ENCODE measurements around the gene ATP8A2. TPM values are rescaled to one million over a fixed set of nuclear protein-coding genes. Genes with fewer than 3 reads are reported as not detected.

Gene ATP8A2
- total RNA-seq, 1 experiment from 2014 or later, result 0.26 TPM

- H3K9me3 Mint-ChIP-seq (ENCODE audit: unreplicated experiment), result no peaks in the 10 kb centered on the region
- BruUV-seq (replicated peaks), result no TSS peak
- no peaks in the 10 kb centered on the region for H3K4me1 Mint-ChIP-seq (ENCODE audit: insufficient read depth, unreplicated experiment)
- no peak overlapping the region for H3K27ac Mint-ChIP-seq (ENCODE audit: low read depth, unreplicated experiment)
- POLR2A ChIA-PET, result no interaction called here
- no peak for TF ChIP-seq CTCF (IDR thresholded peaks at IDR 0.05; ENCODE audit: unreplicated experiment)
- no peaks in the 10 kb centered on the region for H3K27me3 Mint-ChIP-seq (ENCODE audit: insufficient read depth, unreplicated experiment)
- CTCF ChIA-PET, result interaction anchor here (0.6 kb wide), 1 partner anchor 142 kb away, joined by 3 read pairs; no protein-coding TSS in a partner anchor
- intact Hi-C loops (cut with micrococcal nuclease), result no loop called here
- H3K36me3 Mint-ChIP-seq (ENCODE audit: insufficient read depth, unreplicated experiment), result no peaks in the 10 kb centered on the region
- DNase-seq (ENCODE audit: unreplicated experiment), result no peak
- H3K4me3 Mint-ChIP-seq (ENCODE audit: unreplicated experiment), result no peak overlapping the region
Measured at GRCh38 chr13:25971047-25971446, 599.3 kb downstream of the ATP8A2 start.

- no peak for TF ChIP-seq CTCF (IDR thresholded peaks at IDR 0.05; ENCODE audit: unreplicated experiment)
- POLR2A ChIA-PET, result no interaction called here
- H3K4me1 Mint-ChIP-seq (ENCODE audit: insufficient read depth, unreplicated experiment), result no peaks in the 10 kb centered on the region
- H3K4me3 Mint-ChIP-seq (ENCODE audit: unreplicated experiment), result no peak overlapping the region
- H3K36me3 Mint-ChIP-seq (ENCODE audit: insufficient read depth, unreplicated experiment), result no peaks in the 10 kb centered on the region
- CTCF ChIA-PET, result interaction anchor here (0.6 kb wide), 1 partner anchor 142 kb away, joined by 3 read pairs; no protein-coding TSS in a partner anchor
- intact Hi-C loops (cut with micrococcal nuclease), result no loop called here
- no peak for DNase-seq (ENCODE audit: unreplicated experiment)
- no peak overlapping the region for H3K27ac Mint-ChIP-seq (ENCODE audit: low read depth, unreplicated experiment)
- H3K27me3 Mint-ChIP-seq (ENCODE audit: insufficient read depth, unreplicated experiment), result no peaks in the 10 kb centered on the region
- no peaks in the 10 kb centered on the region for H3K9me3 Mint-ChIP-seq (ENCODE audit: unreplicated experiment)
- BruUV-seq (replicated peaks), result no TSS peak
Measured at GRCh38 chr13:25971459-25972145, 599.8 kb downstream of the ATP8A2 start.

GRCh38 chr13:25973085-25973484, 601.3 kb downstream of the ATP8A2 start:
- ChIA-PET POLR2A (interaction anchor here (0.9 kb wide), 1 partner anchor 12 kb away, joined by 3 read pairs; no protein-coding TSS in a partner anchor), CTCF (no interaction called here)
- Mint-ChIP-seq H3K4me1 (ENCODE audit: insufficient read depth, unreplicated experiment) (peaks cover 5% of the 10 kb centered on the region), H3K4me3 (ENCODE audit: unreplicated experiment) (no peak overlapping the region), H3K36me3 (ENCODE audit: insufficient read depth, unreplicated experiment) (no peaks in the 10 kb centered on the region), H3K27me3 (ENCODE audit: insufficient read depth, unreplicated experiment) (no peaks in the 10 kb centered on the region), H3K27ac (ENCODE audit: low read depth, unreplicated experiment) (no peak overlapping the region), H3K9me3 (ENCODE audit: unreplicated experiment) (no peaks in the 10 kb centered on the region)
- no peak for DNase-seq (ENCODE audit: unreplicated experiment)
- BruUV-seq (replicated peaks), result no TSS peak
- intact Hi-C loops (cut with micrococcal nuclease), result no loop called here
- TF ChIP-seq CTCF (IDR thresholded peaks at IDR 0.05; ENCODE audit: unreplicated experiment), result no peak

- ChIA-PET POLR2A (interaction anchor here (0.9 kb wide), 1 partner anchor 13 kb away, joined by 3 read pairs; no protein-coding TSS in a partner anchor), CTCF (no interaction called here)
- TF ChIP-seq CTCF (IDR thresholded peaks at IDR 0.05; ENCODE audit: unreplicated experiment), result no peak
- Mint-ChIP-seq H3K27ac (ENCODE audit: low read depth, unreplicated experiment) (no peak overlapping the region), H3K4me3 (ENCODE audit: unreplicated experiment) (no peak overlapping the region), H3K4me1 (ENCODE audit: insufficient read depth, unreplicated experiment) (peaks cover 5% of the 10 kb centered on the region), H3K27me3 (ENCODE audit: insufficient read depth, unreplicated experiment) (no peaks in the 10 kb centered on the region), H3K9me3 (ENCODE audit: unreplicated experiment) (no peaks in the 10 kb centered on the region), H3K36me3 (ENCODE audit: insufficient read depth, unreplicated experiment) (no peaks in the 10 kb centered on the region)
- BruUV-seq (replicated peaks), result no TSS peak
- no peak for DNase-seq (ENCODE audit: unreplicated experiment)
- intact Hi-C loops (cut with micrococcal nuclease), result no loop called here
Measured at GRCh38 chr13:25973576-25973975, 601.8 kb downstream of the ATP8A2 start.

All from MCF 10A (cell line).